Measurements from ENCODE around the gene COPZ1.

Gene COPZ1

DNA sequence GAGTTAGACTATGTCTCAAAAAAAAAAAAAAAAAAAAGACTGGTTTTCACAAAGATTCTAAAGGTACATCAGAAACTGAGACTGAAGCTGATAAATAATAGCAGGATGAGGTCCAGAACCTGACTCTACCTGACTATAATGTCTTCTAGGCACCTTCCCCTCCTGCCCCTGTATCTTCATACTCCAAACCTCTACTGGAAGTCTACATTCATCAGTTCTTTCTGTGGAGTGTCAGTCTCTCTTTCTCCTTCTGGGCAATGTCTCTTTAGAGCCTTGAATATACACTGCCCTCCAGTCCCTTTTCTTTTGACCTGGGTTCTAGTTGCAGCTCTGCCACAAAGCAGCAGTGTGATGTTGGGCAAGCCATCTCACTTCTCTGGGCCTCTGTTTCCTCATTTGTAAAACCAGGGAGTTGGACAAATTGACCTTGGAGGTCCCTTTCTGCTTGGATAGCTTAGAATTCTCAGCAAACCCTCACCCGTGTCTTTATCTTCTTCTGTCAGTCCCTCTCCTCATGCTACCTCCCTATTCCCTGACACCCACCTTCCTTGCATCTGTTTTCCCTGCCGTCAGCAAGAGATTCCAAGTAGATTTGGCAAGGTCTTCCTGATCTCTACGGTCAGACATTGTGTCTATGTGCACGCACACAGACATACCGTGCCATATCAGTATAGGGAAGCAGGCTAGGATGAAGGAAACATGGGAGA, 28.4 kb upstream of the COPZ1 start:
- H3K27ac ChIP-seq (ENCODE audit: low read length): no peak overlapping the region
- no peak overlapping the region for H3K9ac ChIP-seq (ENCODE audit: low read length in 2 of 2)
- H3K4me3 ChIP-seq (ENCODE audit: low read length in 2 of 2): no peak overlapping the region
- peaks cover 22% of the 10 kb centered on the region in 2 donors for H3K27me3 ChIP-seq (ENCODE audit: control insufficient read depth in 1 of 2, insufficient read depth in 2 of 2, low read length in 2 of 2)
- H3K36me3 ChIP-seq (ENCODE audit: control insufficient read depth in 2 of 2, insufficient read depth in 2 of 2, low read length in 2 of 2): no peaks in the 10 kb centered on the region
- H3K4me1 ChIP-seq (ENCODE audit: control insufficient read depth, insufficient read depth, low read length): peaks cover 3% of the 10 kb centered on the region
- H3K9me3 ChIP-seq (ENCODE audit: control insufficient read depth in 2 of 2, low read length in 2 of 2): no peaks in the 10 kb centered on the region

DNA sequence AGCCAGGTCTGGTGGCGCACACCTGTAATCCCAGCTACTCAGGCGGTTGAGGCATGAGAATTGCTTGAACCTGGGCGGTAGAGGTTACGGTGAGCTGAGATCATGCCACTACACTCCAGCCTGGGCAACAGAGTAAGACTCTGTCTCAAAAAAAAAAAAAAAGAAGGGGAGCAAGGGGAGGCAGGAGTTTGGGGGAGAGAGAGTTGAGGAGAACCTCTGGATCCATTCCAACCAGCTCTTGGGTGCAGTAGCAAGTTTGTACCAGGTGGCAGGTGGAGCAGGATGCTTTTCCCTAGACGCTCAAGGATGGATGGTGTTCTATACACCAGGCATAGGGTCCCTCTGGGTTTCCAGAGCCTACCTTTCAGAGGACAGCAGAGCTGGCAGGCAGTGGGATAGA, 26.0 kb upstream of the COPZ1 start:
- no peak overlapping the region for H3K27ac ChIP-seq (ENCODE audit: low read length)
- H3K27me3 ChIP-seq (ENCODE audit: control insufficient read depth in 1 of 2, insufficient read depth in 2 of 2, low read length in 2 of 2): peaks cover 22 to 25% of the 10 kb centered on the region in 2 donors
- no peak overlapping the region for H3K9ac ChIP-seq (ENCODE audit: low read length in 2 of 2)
- H3K4me3 ChIP-seq (ENCODE audit: low read length in 2 of 2): no peak overlapping the region
- no peaks in the 10 kb centered on the region for H3K9me3 ChIP-seq (ENCODE audit: control insufficient read depth in 2 of 2, low read length in 2 of 2)
- H3K36me3 ChIP-seq (ENCODE audit: control insufficient read depth in 2 of 2, insufficient read depth in 2 of 2, low read length in 2 of 2): no peaks in the 10 kb centered on the region
- H3K4me1 ChIP-seq (ENCODE audit: control insufficient read depth, insufficient read depth, low read length): peaks cover 3% of the 10 kb centered on the region

DNA sequence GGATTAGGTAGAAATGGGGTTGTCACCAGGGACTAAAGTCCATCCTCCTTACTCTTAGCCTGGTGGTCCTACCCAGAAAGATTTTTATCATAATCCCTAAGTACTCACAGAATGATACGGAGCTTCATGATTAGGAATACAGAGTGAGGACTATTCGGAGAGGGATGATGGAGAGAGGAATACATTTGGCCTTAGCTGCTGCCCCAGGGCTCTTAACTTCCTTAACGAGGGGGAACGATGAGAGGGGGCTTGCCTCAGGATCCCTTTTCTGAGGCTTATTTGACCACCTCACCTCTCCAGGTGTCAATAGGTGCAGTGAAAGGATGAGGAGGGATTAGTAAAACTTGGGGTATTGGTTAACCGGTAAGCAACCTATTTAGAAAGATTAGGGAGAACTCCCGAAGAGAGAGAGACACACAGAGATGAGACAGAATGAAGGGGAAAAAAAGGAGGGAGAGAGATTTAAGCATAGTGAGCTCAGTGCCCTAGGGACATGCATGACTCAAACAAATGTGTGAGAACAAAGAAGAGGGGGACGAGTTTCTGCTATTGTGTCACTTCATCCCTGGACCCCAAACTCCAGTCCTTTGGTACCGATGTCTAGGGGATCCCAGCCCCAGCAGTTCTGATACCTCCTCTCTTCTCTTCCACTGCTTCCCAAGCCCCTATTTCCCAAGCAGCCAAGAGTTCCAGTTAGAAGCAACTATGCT, 25.3 kb upstream of the COPZ1 start:
- H3K9ac ChIP-seq (ENCODE audit: low read length in 2 of 2): no peak overlapping the region
- no peaks in the 10 kb centered on the region for H3K36me3 ChIP-seq (ENCODE audit: control insufficient read depth in 2 of 2, insufficient read depth in 2 of 2, low read length in 2 of 2)
- H3K4me3 ChIP-seq (ENCODE audit: low read length in 2 of 2): no peak overlapping the region
- H3K27me3 ChIP-seq (ENCODE audit: control insufficient read depth in 1 of 2, insufficient read depth in 2 of 2, low read length in 2 of 2): peaks cover 28% of the 10 kb centered on the region in 2 donors
- H3K9me3 ChIP-seq (ENCODE audit: control insufficient read depth in 2 of 2, low read length in 2 of 2): no peaks in the 10 kb centered on the region
- peaks cover 3% of the 10 kb centered on the region for H3K4me1 ChIP-seq (ENCODE audit: control insufficient read depth, insufficient read depth, low read length)
- H3K27ac ChIP-seq (ENCODE audit: low read length): no peak overlapping the region

DNA sequence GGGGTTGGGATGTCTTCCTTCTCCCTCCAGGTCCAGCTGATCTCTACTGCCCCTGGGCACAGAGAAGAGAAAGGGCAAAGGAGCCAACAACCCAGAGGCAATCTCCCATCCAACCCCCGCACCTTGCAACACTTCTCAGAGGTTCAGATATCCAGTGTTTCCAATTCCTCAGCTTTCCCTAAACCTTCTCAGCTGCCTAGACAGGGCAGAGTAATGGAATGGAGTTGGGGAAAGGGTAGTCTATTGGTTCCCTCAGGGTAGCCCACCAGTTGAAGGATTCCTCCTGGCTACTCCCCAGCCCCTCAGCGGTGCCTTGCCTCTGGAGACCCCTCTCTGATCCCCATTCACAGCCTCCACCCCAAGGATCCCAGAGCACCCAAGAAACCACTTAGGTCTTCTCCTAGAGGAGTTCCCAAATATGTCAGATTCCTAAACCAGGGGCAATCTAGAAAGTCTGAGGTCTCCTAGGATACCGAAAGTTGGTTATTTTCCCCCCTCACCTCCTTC, 24.7 kb upstream of the COPZ1 start:
- Histone ChIP-seq H3K4me1 (ENCODE audit: control insufficient read depth, insufficient read depth, low read length) (peaks cover 3% of the 10 kb centered on the region), H3K36me3 (ENCODE audit: control insufficient read depth in 2 of 2, insufficient read depth in 2 of 2, low read length in 2 of 2) (no peaks in the 10 kb centered on the region), H3K27me3 (ENCODE audit: control insufficient read depth in 1 of 2, insufficient read depth in 2 of 2, low read length in 2 of 2) (peaks cover 28% of the 10 kb centered on the region in 2 donors), H3K9me3 (ENCODE audit: control insufficient read depth in 2 of 2, low read length in 2 of 2) (no peaks in the 10 kb centered on the region), H3K27ac (ENCODE audit: low read length) (no peak overlapping the region), H3K4me3 (ENCODE audit: low read length in 2 of 2) (no peak overlapping the region), H3K9ac (ENCODE audit: low read length in 2 of 2) (no peak overlapping the region)

DNA sequence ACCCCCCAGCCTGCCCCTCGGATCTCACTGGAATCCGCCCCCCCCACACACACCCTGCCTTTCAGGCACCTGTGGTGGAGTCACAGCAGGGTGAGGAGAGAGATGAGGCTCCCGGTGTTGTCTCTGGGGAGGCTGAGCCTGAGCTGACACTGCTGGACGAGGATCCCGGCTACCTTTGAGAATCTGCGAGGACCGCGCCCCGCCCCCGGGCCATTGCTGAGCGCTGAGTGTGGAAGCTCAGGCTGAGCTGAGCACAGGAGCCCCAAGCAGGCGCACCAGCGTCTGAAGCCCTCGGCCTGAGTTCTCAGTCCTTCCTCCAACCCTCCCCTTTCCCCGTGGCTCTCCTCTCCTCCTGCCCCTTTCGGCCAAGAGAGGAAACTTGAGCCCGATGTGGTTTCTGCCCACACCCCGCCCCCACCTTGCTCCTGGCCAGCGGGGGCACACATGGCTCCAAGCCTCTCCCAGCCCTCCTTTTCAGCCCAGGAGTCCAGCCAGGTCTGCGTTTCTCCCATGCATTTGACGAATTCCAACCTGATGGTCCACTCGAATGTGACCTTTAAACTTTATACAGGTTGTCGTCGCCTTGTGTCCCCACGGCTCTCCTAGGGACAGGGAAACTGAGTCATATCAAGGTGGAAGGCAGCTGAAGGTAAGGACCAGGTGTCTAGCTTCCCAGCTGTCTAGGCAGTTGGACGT, 24.1 kb upstream of the COPZ1 start, which contains the start of gene NFE2:
Gene NFE2, minus strand, starts transcription at position 284 of the 696 bp plus-strand sequence. CDS start 5,767 bp downstream, outside the sequence.
- H3K9ac ChIP-seq (ENCODE audit: low read length in 2 of 2): no peak within 1 kb of the TSS
- H3K4me1 ChIP-seq (ENCODE audit: control insufficient read depth, insufficient read depth, low read length): peaks cover 3% of the 10 kb centered on the region
- no peaks in the 10 kb centered on the region for H3K36me3 ChIP-seq (ENCODE audit: control insufficient read depth in 2 of 2, insufficient read depth in 2 of 2, low read length in 2 of 2)
- H3K9me3 ChIP-seq (ENCODE audit: control insufficient read depth in 2 of 2, low read length in 2 of 2): no peaks in the 10 kb centered on the region
- peak within 1 kb of the TSS in 1 of 2 donors; percentile 49 for H3K4me3 ChIP-seq (ENCODE audit: low read length in 2 of 2)
- peaks cover 28% of the 10 kb centered on the region in 2 donors for H3K27me3 ChIP-seq (ENCODE audit: control insufficient read depth in 1 of 2, insufficient read depth in 2 of 2, low read length in 2 of 2)
- no peak within 1 kb of the TSS for H3K27ac ChIP-seq (ENCODE audit: low read length)

DNA sequence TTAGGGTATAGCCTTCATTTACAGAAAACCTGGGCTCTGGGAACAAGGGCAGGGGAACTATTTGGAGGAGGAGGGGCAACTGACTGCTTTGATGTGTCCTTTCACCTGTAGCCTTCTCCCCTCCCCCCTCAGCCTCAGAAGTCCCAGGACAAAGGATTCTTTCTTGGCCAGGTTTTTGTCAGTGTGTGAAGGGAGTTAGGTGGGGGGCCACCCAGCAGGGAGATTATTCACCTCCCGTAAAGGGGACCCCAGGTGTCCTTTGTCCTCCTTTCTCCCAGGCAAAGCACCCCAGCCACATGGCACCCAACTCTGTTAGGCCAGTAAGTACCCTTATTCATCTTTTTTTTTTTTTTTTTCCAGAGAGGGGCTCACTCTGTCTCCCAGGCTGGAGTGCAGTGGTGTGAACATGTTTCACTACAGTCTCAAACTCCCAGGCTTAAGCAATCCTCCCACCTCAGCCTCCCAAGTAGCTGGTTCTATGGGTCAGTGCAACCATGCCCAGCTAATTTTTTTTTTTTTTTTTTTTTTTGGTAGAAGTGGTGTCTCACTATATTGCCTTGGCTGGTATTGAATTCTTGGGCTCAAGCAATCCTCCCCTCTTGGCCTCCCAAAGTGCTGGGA, 23.4 kb upstream of the COPZ1 start:
- Histone ChIP-seq H3K4me3 (ENCODE audit: low read length in 2 of 2) (no peak overlapping the region), H3K27ac (ENCODE audit: low read length) (no peak overlapping the region), H3K9ac (ENCODE audit: low read length in 2 of 2) (no peak overlapping the region)

DNA sequence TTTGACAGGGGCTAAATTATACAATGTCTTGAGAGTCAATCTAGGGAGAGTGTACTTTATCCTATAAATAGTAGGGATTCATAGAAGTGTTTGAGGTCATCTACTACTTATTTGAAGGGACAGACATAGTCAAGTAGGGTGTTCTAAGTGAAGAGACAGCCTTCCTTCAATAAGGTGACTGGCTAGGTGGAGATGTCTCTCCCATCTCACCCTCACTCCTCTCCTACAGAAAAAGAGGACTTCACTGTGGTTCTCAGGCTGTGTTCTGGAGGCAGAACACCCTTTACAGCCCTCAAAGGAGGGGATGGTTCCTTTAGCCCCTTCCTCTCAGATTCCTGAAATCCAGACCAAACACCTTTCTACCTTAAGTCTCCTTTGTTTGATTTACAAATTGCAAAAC, 21.3 kb upstream of the COPZ1 start:
- H3K4me3 ChIP-seq (ENCODE audit: low read length in 2 of 2): no peak overlapping the region
- H3K36me3 ChIP-seq (ENCODE audit: control insufficient read depth in 2 of 2, insufficient read depth in 2 of 2, low read length in 2 of 2): no peaks in the 10 kb centered on the region
- H3K9ac ChIP-seq (ENCODE audit: low read length in 2 of 2): no peak overlapping the region
- no peak overlapping the region for H3K27ac ChIP-seq (ENCODE audit: low read length)
- H3K9me3 ChIP-seq (ENCODE audit: control insufficient read depth in 2 of 2, low read length in 2 of 2): no peaks in the 10 kb centered on the region
- peaks cover 3% of the 10 kb centered on the region for H3K4me1 ChIP-seq (ENCODE audit: control insufficient read depth, insufficient read depth, low read length)
- peaks cover 28 to 30% of the 10 kb centered on the region in 2 donors for H3K27me3 ChIP-seq (ENCODE audit: control insufficient read depth in 1 of 2, insufficient read depth in 2 of 2, low read length in 2 of 2)

More for the DNA sequence above, 23.4 kb upstream of the COPZ1 start:
- Histone ChIP-seq H3K27me3 (ENCODE audit: control insufficient read depth in 1 of 2, insufficient read depth in 2 of 2, low read length in 2 of 2) (peaks cover 28% of the 10 kb centered on the region in 2 donors), H3K9me3 (ENCODE audit: control insufficient read depth in 2 of 2, low read length in 2 of 2) (no peaks in the 10 kb centered on the region), H3K36me3 (ENCODE audit: control insufficient read depth in 2 of 2, insufficient read depth in 2 of 2, low read length in 2 of 2) (no peaks in the 10 kb centered on the region), H3K4me1 (ENCODE audit: control insufficient read depth, insufficient read depth, low read length) (peaks cover 3% of the 10 kb centered on the region)

DNA sequence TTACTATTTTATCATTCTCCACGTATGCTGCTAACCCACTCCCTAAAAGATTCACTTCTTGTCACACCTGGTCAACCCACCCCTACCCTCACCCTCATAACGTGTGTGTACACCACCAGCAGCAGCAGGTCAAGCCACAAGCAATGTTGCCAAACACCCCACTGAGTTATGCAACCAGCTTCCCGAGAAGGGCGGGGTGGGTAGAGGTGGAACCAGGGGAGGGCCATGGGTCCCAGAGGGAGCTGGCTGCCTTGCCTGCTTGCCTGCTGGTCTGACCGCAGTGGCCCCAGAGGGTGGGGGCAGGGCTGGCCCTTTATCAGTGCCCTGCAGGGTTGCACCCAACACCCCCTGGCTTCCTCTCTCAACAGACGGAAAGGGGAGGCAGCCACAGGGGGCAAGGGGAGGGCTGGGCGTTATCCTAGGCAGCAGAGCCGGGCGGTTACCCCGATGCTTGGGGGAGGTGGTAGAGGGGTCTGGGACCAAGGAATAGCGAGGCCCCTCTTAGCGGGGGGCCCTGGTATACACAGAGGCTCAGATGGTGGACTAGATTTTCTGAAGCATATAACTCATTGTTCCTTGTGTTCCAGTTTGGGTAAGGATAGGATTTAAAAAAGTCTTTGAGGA, 20.6 kb upstream of the COPZ1 start:
- Histone ChIP-seq H3K9me3 (ENCODE audit: control insufficient read depth in 2 of 2, low read length in 2 of 2) (no peaks in the 10 kb centered on the region), H3K4me3 (ENCODE audit: low read length in 2 of 2) (no peak overlapping the region), H3K9ac (ENCODE audit: low read length in 2 of 2) (no peak overlapping the region), H3K4me1 (ENCODE audit: control insufficient read depth, insufficient read depth, low read length) (peaks cover 3% of the 10 kb centered on the region), H3K27me3 (ENCODE audit: control insufficient read depth in 1 of 2, insufficient read depth in 2 of 2, low read length in 2 of 2) (peaks cover 24 to 25% of the 10 kb centered on the region in 2 donors), H3K36me3 (ENCODE audit: control insufficient read depth in 2 of 2, insufficient read depth in 2 of 2, low read length in 2 of 2) (no peaks in the 10 kb centered on the region), H3K27ac (ENCODE audit: low read length) (no peak overlapping the region)

DNA sequence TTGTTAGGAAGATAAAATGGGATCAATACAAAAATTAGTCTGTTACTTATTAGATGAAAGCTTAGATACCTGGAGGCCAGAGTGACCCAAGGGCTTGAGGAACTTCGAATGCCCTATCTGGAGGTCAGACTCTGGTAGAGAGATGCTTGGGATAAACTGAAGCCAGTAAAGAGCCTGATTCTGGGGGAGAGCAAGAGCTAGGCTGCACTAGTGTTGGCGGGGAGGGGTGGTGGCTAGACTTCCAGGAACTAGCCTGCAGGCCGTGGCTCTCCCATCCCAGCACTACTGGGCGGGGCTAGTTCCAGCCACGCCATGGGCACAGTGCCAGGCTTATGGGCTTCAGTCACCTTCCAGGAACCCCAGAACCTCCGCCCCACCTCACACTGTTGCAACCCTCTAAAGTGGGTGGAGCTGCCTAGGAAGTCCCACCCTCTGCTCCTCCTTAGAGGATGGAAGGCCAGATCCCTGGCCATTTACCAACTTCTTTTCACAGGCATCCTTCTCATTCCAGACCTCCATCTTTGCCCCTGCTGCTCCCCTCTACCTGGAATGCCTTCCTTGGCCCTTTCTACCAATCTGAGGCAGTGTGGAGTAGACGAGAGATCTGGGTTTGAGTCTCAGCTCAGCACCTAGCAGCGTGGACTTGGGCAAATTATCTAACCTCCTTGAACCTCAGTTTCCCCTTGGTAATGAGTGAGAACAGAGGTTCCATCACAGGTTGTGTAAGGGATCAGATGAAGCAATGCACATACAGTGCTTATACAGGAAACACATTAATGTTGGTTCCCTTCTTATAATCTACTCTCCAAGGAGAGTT, 17.8 kb upstream of the COPZ1 start:
- no peaks in the 10 kb centered on the region for H3K4me1 ChIP-seq (ENCODE audit: control insufficient read depth, insufficient read depth, low read length)
- no peak overlapping the region for H3K9ac ChIP-seq (ENCODE audit: low read length in 2 of 2)
- peaks cover 6 to 8% of the 10 kb centered on the region in 2 donors for H3K27me3 ChIP-seq (ENCODE audit: control insufficient read depth in 1 of 2, insufficient read depth in 2 of 2, low read length in 2 of 2)
- H3K36me3 ChIP-seq (ENCODE audit: control insufficient read depth in 2 of 2, insufficient read depth in 2 of 2, low read length in 2 of 2): no peaks in the 10 kb centered on the region
- H3K9me3 ChIP-seq (ENCODE audit: control insufficient read depth in 2 of 2, low read length in 2 of 2): no peaks in the 10 kb centered on the region
- no peak overlapping the region for H3K4me3 ChIP-seq (ENCODE audit: low read length in 2 of 2)
- H3K27ac ChIP-seq (ENCODE audit: low read length): no peak overlapping the region

All from stomach smooth muscle (tissue), 2 donors.